GM15510 (cell line): Measurements from ENCODE around the gene YTHDF2.

Source experiments
- POLR2A ChIP-seq: IDR thresholded peaks from 3 replicates; pipeline ENCODE4 v1.6.1; 2011; ENCODE audit warnings: borderline replicate concordance; ENCODE audit not compliant: insufficient read length; ENCODE audit errors: extremely low read depth

Gene YTHDF2

GRCh38 chr1:28790377-28791035, 53.8 kb downstream of the YTHDF2 start:
- TF ChIP-seq POLR2A = no peak

- no peak for TF ChIP-seq POLR2A
Measured at GRCh38 chr1:28792644-28793121, 55.9 kb downstream of the YTHDF2 start.

- no peak for TF ChIP-seq POLR2A
Measured at GRCh38 chr1:28796352-28797211, 59.8 kb downstream of the YTHDF2 start.

GRCh38 chr1:28800324-28800723, 63.6 kb downstream of the YTHDF2 start:
- no peak for TF ChIP-seq POLR2A

- no peak for TF ChIP-seq POLR2A
Measured at GRCh38 chr1:28801461-28801860, 64.7 kb downstream of the YTHDF2 start.

GRCh38 chr1:28803051-28803450, 66.3 kb downstream of the YTHDF2 start:
- no peak for TF ChIP-seq POLR2A

GRCh38 chr1:28803662-28804061, 66.9 kb downstream of the YTHDF2 start:
- no peak for TF ChIP-seq POLR2A

- no peak for TF ChIP-seq POLR2A
Measured at GRCh38 chr1:28804071-28804470, 67.3 kb downstream of the YTHDF2 start.

GRCh38 chr1:28807046-28807445, 70.3 kb downstream of the YTHDF2 start:
- no peak for TF ChIP-seq POLR2A

- TF ChIP-seq POLR2A = no peak
Measured at GRCh38 chr1:28807986-28808385, 71.2 kb downstream of the YTHDF2 start.

- TF ChIP-seq POLR2A = no peak
Measured at GRCh38 chr1:28811369-28811765, 74.6 kb downstream of the YTHDF2 start.

- no peak for TF ChIP-seq POLR2A
Measured at GRCh38 chr1:28811766-28812668, 75.3 kb downstream of the YTHDF2 start, which contains the start of gene OPRD1. Gene OPRD1 (plus strand): TSS chr1:28812170. CDS start chr1:28812384, 214 bp downstream.

- TF ChIP-seq POLR2A = no peak
Measured at GRCh38 chr1:28812669-28813468, 76.1 kb downstream of the YTHDF2 start.

GRCh38 chr1:28813931-28814465, 77.3 kb downstream of the YTHDF2 start:
- no peak for TF ChIP-seq POLR2A
